Fibroblast of peridontal ligament (primary cell): ENCODE data around the gene RASA4B.
"Not testable (repeated sequence)": the region's sequence is repeated elsewhere in the genome, so short reads cannot be mapped to it uniquely, and the experiment has no call there.

Experiments used
- DNase-seq: peaks from one replicate; pipeline ENCODE4 v3.0.0-alpha.2; 2010; ENCODE audit errors: extremely low read depth

RASA4B gene

GRCh38 chr7:102517550-102518147 lies at the start of gene RASA4B:
TSS of gene RASA4B (minus strand) at chr7:102517777. CDS start at chr7:102517710, 67 bp downstream.
- not testable (repeated sequence) for DNase-seq

- not testable (repeated sequence) for DNase-seq
Measured at GRCh38 chr7:102550808-102551422, 33.3 kb upstream of the RASA4B start, which contains the start of gene SPDYE2. TSS of gene SPDYE2 (plus strand) at chr7:102551226. CDS start at chr7:102553256, 2,030 bp downstream.

- not testable (repeated sequence) for DNase-seq
Measured at GRCh38 chr7:102546353-102546752, 28.8 kb upstream of the RASA4B start.

DNA sequence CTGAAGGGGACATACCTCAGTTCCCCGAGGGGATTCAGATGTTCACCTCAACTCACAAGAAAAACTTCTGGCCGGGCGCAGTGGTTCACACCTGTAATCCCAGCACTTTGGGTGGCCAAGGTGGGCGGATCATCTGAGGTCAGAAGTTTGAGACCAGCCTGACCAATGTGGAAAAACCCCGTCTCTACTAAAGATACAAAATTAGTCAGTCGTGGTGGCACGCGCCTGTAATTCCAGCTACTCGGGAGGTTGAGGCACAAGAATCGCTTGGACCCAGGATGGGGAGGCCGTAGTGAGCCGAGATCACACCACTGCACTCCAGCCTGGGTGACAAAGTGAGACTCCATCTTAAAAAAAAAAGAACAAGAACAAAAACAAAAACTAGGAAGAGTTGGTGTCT lies 27.7 kb upstream of the RASA4B start:
- not testable (repeated sequence) for DNase-seq

DNA sequence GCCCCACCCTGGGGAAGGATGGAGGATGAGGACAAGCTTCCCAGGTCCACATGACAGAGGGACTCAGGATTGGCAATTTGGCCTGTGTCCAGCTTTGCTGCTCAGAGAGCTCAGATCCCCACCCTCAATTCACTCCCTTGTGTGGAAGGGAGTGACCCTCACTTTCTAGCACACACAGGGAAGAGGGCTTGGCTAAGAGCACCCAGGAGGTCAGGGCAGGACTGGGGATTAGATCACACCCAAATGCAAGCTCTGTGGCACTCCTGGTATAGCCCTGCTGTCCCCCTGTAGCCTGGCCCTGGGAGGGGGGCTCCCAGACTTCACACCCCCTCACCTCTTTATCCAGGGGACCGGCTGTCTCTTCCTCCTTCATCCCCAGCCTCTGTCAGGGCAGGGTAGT lies 26.8 kb upstream of the RASA4B start:
- DNase-seq: not testable (repeated sequence)

- DNase-seq: not testable (repeated sequence)
Measured at GRCh38 chr7:102543596-102543995, 26.0 kb upstream of the RASA4B start, which contains the start of gene UPK3BL2. TSS of gene UPK3BL2 (minus strand) at chr7:102543696. CDS start at chr7:102543636, 60 bp downstream.

DNA sequence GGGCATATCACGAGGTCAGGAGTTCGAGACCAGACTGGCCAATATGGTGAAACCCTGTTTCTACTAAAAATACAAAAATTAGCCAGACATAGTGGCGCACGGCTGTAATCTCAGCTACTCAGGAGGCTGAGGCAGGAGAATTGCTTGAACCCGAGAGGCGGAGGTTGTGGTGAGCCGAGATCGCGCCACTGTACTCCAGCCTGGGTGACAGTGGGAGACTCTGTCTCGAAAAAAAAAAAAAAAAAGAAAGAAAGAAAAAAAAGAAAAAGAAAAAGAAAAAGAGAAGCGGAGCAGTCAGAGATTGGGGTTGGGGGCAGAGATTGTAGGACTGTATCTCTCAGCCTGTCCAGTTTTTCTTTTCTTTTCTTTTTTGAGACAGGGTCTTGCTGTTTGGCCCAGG lies 25.2 kb upstream of the RASA4B start:
- DNase-seq: not testable (repeated sequence)

GRCh38 chr7:102542083-102542482 lies 24.5 kb upstream of the RASA4B start:
- not testable (repeated sequence) for DNase-seq

GRCh38 chr7:102540604-102541003 lies 23.0 kb upstream of the RASA4B start:
- not testable (repeated sequence) for DNase-seq

GRCh38 chr7:102535062-102535615 lies 17.6 kb upstream of the RASA4B start:
- not testable (repeated sequence) for DNase-seq

DNA sequence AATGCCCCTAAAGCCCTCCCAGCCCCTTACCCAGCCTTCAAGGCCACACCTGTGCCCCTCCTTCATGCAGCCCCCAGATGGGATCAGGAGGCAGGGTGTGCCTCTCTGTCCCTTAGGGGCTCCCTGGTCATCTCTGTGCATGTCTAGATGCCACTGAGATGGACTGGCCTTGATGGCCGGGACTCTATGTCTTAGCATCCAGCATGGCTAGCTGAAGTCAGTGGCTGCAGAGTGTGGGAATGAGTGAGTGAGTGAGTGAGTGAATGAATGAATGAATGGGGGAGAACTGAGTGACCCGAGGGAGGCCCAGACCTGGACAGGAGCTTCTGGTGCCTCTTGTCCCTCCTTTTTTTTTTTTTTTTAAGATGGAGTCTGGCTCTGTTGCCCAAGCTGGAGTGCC lies 14.6 kb upstream of the RASA4B start:
- DNase-seq: not testable (repeated sequence)

DNA sequence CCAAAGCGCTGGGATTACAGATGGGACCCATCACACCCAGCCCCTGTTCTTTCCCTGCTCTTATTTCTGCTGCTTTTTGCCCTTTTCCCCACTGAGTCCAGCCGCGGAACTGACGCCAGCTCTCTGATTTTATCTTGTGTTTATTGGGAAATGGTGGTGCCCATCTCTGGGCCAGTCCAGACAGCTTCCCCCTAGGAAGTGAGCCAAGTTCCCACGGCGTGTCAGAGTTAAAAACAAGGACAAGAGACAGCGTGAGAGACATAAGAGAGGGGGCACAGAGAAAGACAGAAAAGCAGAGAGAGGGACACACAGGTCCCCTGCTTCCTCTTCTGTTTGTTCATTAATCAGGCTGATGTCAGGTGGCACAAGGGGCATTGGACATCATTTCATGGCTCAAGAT lies 14.0 kb upstream of the RASA4B start:
- not testable (repeated sequence) for DNase-seq

DNA sequence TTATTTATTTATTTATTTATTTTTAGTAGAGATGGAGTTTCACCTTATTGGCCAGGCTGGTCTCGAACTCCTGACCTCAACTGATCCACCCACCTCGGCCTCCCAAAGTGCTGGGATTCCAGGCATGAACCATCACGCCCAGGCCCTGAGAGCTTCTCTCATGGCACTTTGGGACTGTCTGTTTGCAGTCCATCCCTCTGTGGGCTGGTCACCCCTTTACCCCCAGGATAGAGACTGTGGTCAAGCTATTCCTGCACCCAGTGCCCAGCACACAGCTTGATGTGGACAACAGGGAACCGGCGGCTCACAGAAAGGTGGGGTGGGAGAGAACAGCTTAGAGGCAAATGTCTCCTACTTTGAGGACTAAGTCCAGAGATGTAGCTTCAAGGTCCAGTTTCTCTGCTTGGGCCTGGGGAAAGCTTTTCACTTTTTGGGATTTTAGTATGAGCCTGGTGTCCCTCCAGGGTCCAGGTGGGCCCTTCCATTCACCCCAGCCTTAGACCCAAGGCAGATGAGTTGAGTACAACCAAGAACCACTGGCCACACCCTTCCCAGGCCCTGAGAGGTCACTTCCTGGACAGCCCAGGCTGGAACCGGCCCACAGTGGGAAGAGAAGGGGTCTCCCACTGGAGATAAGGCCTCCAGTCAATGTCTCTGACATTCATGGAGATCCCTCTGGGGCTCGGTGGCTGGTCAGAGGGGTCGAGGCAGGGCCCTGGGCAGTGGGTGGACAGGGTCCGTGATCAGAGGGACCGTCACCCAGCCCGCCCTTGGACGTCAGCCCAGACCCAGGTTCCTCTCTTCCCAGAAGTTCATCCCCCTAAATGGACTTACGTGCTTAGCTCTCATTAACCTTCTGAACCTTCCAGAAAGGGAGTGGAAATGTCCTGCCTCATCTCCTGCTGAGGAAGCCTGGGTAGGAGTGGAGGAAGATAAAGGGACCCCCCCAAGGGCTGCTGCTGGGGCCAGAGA lies 10.5 kb upstream of the RASA4B start:
- not testable (repeated sequence) for DNase-seq

- DNase-seq: not testable (repeated sequence)
Measured at GRCh38 chr7:102527182-102527581, 9.6 kb upstream of the RASA4B start.

DNA sequence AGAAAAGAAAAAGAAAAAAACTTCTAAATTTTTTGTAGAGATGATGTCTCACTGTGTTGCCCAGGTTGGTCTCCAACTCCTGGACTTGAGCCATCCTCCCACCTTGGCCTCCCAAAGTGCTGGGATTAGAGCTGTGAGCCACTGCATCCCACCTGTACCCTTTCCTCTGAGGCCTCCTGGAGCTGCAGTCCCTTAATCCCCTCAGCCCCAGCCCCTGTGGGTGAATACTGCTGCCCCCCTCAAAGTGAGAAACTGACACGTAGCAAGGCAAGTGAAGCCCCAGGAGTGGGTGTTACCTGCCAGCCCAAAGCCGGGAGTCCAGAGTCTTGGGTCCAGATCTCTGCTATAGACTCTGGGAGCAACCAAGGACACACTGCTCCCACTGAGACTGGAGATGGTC lies 7.2 kb upstream of the RASA4B start:
- not testable (repeated sequence) for DNase-seq

DNA sequence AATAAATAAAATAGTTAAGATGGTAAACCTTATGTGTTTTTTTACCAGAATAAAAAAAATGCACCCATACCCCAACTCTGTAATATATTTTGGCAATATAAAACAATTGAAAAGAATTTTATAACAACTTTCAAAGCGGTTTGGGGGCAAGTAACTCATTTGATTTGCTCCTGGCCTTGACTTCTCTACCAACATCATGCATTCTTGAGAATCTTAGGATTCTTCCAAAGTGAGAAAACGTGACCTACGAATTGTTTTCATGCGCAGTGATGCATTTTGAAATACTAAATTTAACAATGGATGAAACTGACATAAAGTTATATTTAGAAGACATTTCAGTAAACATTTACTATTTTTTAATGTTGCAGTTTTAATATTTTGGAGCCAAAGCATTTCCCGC lies 3.2 kb upstream of the RASA4B start:
- DNase-seq: not testable (repeated sequence)

DNA sequence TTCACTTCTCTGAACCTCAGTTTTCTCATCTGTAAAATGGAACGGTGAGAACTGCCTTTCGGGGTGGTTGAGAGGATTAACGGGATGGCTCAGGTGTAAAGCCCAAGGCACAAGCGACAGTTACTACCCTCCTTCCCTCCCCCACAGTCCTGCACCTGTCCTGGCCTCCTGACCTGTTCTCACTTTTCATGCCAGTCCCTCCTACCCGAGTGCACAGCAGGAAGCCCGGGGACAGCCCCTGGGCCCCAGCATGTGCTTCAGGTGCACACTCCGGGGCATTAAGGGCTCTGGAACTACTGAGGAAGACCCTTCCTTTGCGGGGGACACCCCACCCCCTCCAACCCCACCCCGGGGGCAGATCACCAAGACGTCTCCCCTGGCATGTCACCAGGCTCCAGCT lies 626 bp downstream of the RASA4B start:
- not testable (repeated sequence) for DNase-seq

- DNase-seq: not testable (repeated sequence)
Measured at GRCh38 chr7:102515889-102516288, 1.7 kb downstream of the RASA4B start.

DNA sequence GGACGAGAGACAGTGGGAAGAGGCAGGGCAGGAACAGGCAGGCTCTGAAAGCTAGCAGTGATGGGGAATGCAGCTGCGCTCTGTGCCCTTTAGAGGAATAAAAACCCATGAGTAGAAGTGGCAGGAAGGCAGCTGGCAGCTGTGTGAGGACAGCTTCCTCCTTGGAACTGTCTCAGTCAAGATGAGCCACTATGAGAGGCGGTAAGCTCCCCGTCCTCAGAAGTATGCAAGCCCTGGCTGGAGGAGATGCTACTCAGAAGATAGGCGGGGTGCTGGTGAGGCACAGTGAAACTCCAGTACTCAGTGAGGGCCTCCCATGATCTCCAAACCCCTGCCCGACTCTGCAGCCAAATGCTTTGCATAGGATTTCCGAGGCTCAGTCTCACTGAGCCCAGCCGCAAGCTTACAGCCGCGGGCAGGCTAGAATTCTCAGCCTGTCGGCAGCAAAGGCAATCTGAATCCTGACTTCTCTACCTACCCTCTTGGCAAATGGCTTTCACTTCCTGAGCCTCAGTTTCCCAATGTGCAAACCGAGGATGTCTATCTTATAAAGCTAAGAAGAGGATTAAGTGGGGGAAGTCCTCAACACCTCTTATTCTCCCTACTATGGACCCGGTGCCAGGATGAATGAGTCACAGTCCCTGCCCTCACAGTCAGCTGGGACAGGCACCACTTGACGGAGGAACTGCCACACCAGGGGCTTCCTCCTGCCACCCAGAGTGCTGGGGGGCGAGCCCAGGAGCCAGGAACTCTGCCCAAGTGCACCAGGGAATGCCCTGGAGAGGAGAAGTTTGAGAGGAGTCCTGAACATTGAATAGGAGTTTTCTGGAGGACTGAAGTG lies 2.5 kb downstream of the RASA4B start:
- not testable (repeated sequence) for DNase-seq

GRCh38 chr7:102512642-102513221 lies 4.8 kb downstream of the RASA4B start:
- DNase-seq: peak; percentile 80
